GM12874 (cell line): ENCODE results near the gene MTCL1.

Experiments used
- TF ChIP-seq, protein P1 (sequence below): IDR thresholded peaks from 2 replicates; pipeline ENCODE4 v1.5.1; 2011; ENCODE audit warnings: low read depth, mild to moderate bottlenecking, control low read depth, low read length, moderate library complexity; ENCODE audit not compliant: insufficient read depth

MTCL1 gene

GRCh38 chr18:8805552-8805951, 100.2 kb downstream of the MTCL1 start:
- TF ChIP-seq, protein P1, sequence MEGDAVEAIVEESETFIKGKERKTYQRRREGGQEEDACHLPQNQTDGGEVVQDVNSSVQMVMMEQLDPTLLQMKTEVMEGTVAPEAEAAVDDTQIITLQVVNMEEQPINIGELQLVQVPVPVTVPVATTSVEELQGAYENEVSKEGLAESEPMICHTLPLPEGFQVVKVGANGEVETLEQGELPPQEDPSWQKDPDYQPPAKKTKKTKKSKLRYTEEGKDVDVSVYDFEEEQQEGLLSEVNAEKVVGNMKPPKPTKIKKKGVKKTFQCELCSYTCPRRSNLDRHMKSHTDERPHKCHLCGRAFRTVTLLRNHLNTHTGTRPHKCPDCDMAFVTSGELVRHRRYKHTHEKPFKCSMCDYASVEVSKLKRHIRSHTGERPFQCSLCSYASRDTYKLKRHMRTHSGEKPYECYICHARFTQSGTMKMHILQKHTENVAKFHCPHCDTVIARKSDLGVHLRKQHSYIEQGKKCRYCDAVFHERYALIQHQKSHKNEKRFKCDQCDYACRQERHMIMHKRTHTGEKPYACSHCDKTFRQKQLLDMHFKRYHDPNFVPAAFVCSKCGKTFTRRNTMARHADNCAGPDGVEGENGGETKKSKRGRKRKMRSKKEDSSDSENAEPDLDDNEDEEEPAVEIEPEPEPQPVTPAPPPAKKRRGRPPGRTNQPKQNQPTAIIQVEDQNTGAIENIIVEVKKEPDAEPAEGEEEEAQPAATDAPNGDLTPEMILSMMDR, result no peak

GRCh38 chr18:8806100-8806797, 100.9 kb downstream of the MTCL1 start:
- TF ChIP-seq, protein P1, result no peak

DNA sequence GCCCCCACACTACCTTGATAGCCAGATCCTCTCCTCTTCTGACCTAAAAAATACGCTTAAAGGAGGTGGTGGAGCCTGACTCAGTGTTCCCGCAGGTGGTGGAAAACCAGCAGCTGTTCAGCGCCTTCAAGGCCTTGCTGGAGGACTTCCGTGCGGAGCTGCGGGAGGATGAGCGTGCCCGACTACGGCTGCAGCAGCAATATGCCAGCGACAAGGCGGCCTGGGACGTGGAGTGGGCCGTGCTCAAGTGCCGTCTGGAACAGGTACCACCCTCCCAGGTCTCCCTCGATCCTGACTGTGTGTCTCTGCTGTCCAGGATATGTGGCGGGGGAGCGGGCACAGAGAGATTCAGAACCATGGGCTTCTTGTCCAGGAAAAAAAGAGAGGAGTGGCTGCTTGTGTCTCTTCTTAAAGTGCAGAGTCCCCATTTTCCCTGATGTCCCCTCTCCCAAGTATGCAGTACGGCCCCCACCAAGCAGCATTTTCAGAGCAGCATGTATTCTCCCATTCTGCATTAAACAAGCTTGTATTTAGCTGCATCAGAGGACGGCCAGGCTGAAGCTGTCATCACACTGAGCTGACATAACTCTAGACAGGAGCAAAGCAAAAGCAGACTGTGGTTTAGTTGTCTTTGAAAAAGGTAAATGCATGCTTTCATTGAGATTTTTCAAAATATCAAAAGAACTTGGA, 101.6 kb downstream of the MTCL1 start:
- TF ChIP-seq, protein P1, result no peak

GRCh38 chr18:8807488-8807805, 102.1 kb downstream of the MTCL1 start:
- TF ChIP-seq, protein P1, result no peak

DNA sequence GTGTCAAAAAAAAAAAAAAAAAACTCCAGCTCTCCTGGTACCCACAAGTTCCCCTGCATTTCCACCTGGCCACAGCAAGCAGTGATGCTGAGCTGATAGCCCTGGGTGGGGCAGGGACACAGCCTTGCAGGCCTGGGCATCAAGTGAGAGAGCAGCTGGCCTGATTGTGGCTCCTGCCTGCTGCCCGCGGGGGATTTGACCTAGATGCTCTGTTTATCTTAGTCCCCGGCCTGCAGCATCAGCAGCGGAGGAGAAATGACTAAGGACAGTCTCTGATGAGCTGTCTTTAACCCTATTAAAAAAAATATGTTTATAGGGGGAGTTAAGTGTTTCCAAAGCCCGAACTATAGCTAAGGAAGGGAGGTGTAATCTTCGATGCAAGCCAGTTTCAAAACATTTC, 102.6 kb downstream of the MTCL1 start:
- TF ChIP-seq, protein P1, result no peak

- TF ChIP-seq, protein P1, result no peak
Observed at GRCh38 chr18:8809514-8809913, 104.2 kb downstream of the MTCL1 start.

- TF ChIP-seq, protein P1, result no peak
Observed at GRCh38 chr18:8810157-8810556, 104.8 kb downstream of the MTCL1 start.
